Parathyroid adenoma (tissue), 2 donors: Measurements from ENCODE around the gene SSBP2.

Experiments used
- H2AFZ ChIP-seq: fragments of 300-600 bp; sonication (generic); one replicate; pipeline ENCODE4 v1.7.0; 2017; ENCODE audit warnings: antibody characterized with exemption, mild to moderate bottlenecking
- H3K27ac ChIP-seq: fragments of 300-600 bp; sonication (generic); one replicate; pipeline ENCODE4 v1.7.0; 2017
- H3K27me3 ChIP-seq: fragments of 300-600 bp; sonication (generic); one replicate; pipeline ENCODE4 v1.7.0; 2017; ENCODE audit warnings: low read length; ENCODE audit not compliant: control insufficient read depth, insufficient read depth
- H3K36me3 ChIP-seq: fragments of 300-600 bp; sonication (generic); one replicate; pipeline ENCODE4 v1.7.0; 2017; ENCODE audit warnings: low read length; ENCODE audit not compliant: control insufficient read depth, insufficient read depth
- H3K4me1 ChIP-seq: fragments of 300-600 bp; sonication (generic); one replicate; pipeline ENCODE4 v1.7.0; 2017; ENCODE audit warnings: control low read depth
- H3K4me2 ChIP-seq: fragments of 300-600 bp; sonication (generic); one replicate; pipeline ENCODE4 v1.7.0; 2017; ENCODE audit warnings: low read length
- H3K4me3 ChIP-seq: fragments of 300-600 bp; sonication (generic); one replicate; pipeline ENCODE4 v1.7.0; 2017; ENCODE audit warnings: low read depth, low read length
- H3K79me2 ChIP-seq: fragments of 300-600 bp; sonication (generic); one replicate; pipeline ENCODE4 v1.7.0; 2017; ENCODE audit warnings: control low read depth
- H3K9ac ChIP-seq: fragments of 300-600 bp; sonication (generic); one replicate; pipeline ENCODE4 v1.7.0; 2017; ENCODE audit warnings: mild to moderate bottlenecking
- H3K9me3 ChIP-seq: fragments of 300-600 bp; sonication (generic); one replicate; pipeline ENCODE4 v1.7.0; 2017; ENCODE audit warnings: low read length; ENCODE audit not compliant: control insufficient read depth
- TF ChIP-seq, protein P1 (sequence below): fragments of 300-600 bp; sonication (generic); IDR thresholded peaks from one replicate; pipeline ENCODE4 v1.7.0; 2017; ENCODE audit warnings: antibody characterized with exemption, mild to moderate bottlenecking
- donor health status: primary hyperparathyroidism.

SSBP2 gene

DNA sequence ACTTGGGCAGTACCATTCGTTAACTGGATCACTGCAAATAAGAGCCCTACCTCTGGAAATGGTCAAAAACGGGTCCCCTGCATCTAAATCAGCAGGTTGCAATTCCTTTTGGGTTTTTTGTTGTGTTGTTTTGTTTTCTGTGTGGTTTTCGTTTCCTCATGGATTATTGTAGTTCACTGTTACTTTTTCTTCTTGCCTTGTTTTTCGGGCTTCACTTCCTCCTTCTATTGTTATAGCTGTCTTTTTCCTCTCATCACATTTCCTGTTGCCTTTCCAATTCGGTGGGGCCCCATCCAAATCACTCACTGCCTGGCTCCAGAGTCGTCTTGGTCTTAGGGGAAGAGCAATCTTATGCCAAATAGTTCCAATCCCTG, 8.7 kb upstream of the SSBP2 start:
- Histone ChIP-seq H3K9me3 (no peaks in the 10 kb centered on the region), H3K27ac (no peak overlapping the region), H3K79me2 (no peaks in the 10 kb centered on the region), H3K36me3 (no peaks in the 10 kb centered on the region), H3K4me1 (peaks cover 27% of the 10 kb centered on the region), H3K27me3 (no peaks in the 10 kb centered on the region), H3K4me2 (no peak overlapping the region), H3K4me3 (no peak overlapping the region), H2AFZ (no peak overlapping the region), H3K9ac (no peak overlapping the region)
- TF ChIP-seq, protein P1, sequence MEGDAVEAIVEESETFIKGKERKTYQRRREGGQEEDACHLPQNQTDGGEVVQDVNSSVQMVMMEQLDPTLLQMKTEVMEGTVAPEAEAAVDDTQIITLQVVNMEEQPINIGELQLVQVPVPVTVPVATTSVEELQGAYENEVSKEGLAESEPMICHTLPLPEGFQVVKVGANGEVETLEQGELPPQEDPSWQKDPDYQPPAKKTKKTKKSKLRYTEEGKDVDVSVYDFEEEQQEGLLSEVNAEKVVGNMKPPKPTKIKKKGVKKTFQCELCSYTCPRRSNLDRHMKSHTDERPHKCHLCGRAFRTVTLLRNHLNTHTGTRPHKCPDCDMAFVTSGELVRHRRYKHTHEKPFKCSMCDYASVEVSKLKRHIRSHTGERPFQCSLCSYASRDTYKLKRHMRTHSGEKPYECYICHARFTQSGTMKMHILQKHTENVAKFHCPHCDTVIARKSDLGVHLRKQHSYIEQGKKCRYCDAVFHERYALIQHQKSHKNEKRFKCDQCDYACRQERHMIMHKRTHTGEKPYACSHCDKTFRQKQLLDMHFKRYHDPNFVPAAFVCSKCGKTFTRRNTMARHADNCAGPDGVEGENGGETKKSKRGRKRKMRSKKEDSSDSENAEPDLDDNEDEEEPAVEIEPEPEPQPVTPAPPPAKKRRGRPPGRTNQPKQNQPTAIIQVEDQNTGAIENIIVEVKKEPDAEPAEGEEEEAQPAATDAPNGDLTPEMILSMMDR = no peak

DNA sequence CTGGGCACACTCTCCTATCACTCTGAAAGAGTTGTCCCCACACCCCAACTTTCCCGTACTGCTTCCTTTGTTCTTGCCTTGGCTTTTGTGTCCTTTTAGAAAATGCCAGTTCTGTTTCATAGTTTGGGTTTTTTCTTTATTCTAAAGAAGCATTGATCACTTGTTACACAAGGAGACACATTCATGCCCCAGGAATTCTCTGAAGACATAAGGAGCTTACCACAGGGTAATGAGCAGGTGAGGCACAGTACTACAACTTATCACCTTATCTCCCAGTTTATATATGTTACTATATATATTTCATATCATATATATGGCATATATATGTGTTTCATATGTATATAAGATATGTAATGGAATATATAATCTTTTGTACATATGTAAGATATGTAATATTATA, 6.5 kb upstream of the SSBP2 start:
- Histone ChIP-seq H2AFZ (no peak overlapping the region), H3K27ac (no peak overlapping the region), H3K27me3 (no peaks in the 10 kb centered on the region)

GRCh38 chr5:81756016-81756415, 5.1 kb upstream of the SSBP2 start:
- Histone ChIP-seq H3K27me3 (no peaks in the 10 kb centered on the region), H2AFZ (no peak overlapping the region), H3K79me2 (no peaks in the 10 kb centered on the region), H3K4me2 (no peak overlapping the region), H3K4me1 (peaks cover 20% of the 10 kb centered on the region), H3K36me3 (no peaks in the 10 kb centered on the region), H3K4me3 (no peak overlapping the region), H3K9me3 (no peaks in the 10 kb centered on the region), H3K27ac (peak overlapping the region; percentile 51), H3K9ac (no peak overlapping the region)
- TF ChIP-seq, protein P1 = no peak

More for the DNA sequence above, 6.5 kb upstream of the SSBP2 start:
- no peak overlapping the region for H3K4me2 ChIP-seq
- H3K4me3 ChIP-seq = no peak overlapping the region
- no peak overlapping the region for H3K9ac ChIP-seq
- TF ChIP-seq, protein P1 = no peak
- no peaks in the 10 kb centered on the region for H3K9me3 ChIP-seq
- no peaks in the 10 kb centered on the region for H3K36me3 ChIP-seq
- no peaks in the 10 kb centered on the region for H3K79me2 ChIP-seq
- H3K4me1 ChIP-seq = peaks cover 27% of the 10 kb centered on the region

DNA sequence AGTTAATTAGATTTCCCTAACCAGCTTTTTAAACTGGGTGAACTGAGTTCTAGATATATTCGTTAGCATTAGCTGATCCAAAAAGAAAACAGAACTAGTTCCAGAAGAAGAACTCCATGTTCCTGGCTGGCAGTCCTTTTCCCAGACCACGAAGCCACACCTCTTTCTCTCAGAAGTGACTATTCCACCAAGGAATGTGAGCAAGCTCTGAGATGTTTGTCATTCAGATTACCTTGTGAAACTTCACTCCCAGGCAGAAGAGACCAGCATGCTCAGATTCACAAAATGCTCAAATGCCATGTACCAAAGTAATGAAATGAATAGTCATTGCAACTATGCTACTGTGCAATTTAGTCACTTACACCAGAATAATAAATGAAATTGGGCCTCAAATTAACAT, 4.4 kb upstream of the SSBP2 start:
- Histone ChIP-seq H3K27me3 (no peaks in the 10 kb centered on the region), H3K36me3 (no peaks in the 10 kb centered on the region), H3K9ac (no peak overlapping the region), H3K4me3 (peak overlapping the region; percentile 29), H2AFZ (peak overlapping the region; percentile 59), H3K4me1 (peaks cover 14% of the 10 kb centered on the region), H3K4me2 (peak overlapping the region; percentile 57), H3K79me2 (no peaks in the 10 kb centered on the region), H3K9me3 (no peaks in the 10 kb centered on the region), H3K27ac (peak overlapping the region; percentile 51)
- TF ChIP-seq, protein P1 = no peak

DNA sequence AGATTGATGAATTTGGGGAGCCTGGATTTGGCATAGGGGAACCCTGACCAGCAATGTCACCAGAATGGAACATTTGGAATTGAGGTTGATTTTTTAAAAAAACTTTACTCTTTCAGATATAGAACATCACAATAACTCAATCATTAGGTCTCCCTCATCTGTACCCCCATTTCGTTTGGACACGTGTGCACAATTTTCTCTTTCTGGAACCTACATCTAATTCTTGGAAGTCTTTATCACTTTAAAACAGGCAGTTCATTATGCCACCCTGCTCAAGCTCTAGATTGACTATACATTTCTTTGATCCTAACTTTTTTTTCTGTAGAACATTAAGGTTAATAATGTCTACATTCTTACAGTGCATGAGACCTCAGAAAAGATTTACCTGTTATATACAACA, 3.7 kb upstream of the SSBP2 start:
- H3K27me3 ChIP-seq = no peaks in the 10 kb centered on the region
- no peaks in the 10 kb centered on the region for H3K79me2 ChIP-seq
- TF ChIP-seq, protein P1 = no peak
- no peaks in the 10 kb centered on the region for H3K36me3 ChIP-seq
- H3K9ac ChIP-seq = no peak overlapping the region
- H3K4me1 ChIP-seq = peaks cover 14% of the 10 kb centered on the region
- H3K4me2 ChIP-seq = no peak overlapping the region
- H2AFZ ChIP-seq = no peak overlapping the region
- H3K4me3 ChIP-seq = no peak overlapping the region
- no peak overlapping the region for H3K27ac ChIP-seq
- H3K9me3 ChIP-seq = no peaks in the 10 kb centered on the region
